HepG2 (cell line): ENCODE measurements around the gene C3orf18. TPM values are rescaled to one million over a fixed set of nuclear protein-coding genes. Genes with fewer than 3 reads are reported as not detected.

Experiments
- CCAR2 ChIP-seq: fragments of 200-400 bp; formaldehyde crosslinking; optimal IDR thresholded peaks from 2 replicates; pipeline ENCODE3; 2018; ENCODE audit warnings: low read depth, mild to moderate bottlenecking, low read length, moderate library complexity
- CEBPG ChIP-seq: IDR thresholded peaks from 2 replicates; pipeline ENCODE4 v1.6.1; 2016
- EZH2 ChIP-seq: conservative IDR thresholded peaks from 2 replicates; pipeline ENCODE4 v1.6.1; 2012; ENCODE audit warnings: mild to moderate bottlenecking, low read depth, low read length, moderate library complexity
- JUN ChIP-seq: sonication (generic); formaldehyde crosslinking; IDR thresholded peaks from 2 replicates; pipeline ENCODE4 v1.4.0; 2020; ENCODE audit warnings: mild to moderate bottlenecking, missing genetic modification reagents
- KDM5B ChIP-seq: sonication (generic); formaldehyde crosslinking; IDR thresholded peaks from 2 replicates; pipeline ENCODE4 v1.4.0; 2020; ENCODE audit warnings: missing genetic modification reagents, mild to moderate bottlenecking, borderline replicate concordance
- MBD4 ChIP-seq: IDR thresholded peaks from 2 replicates; pipeline ENCODE4 v1.6.1; 2012; ENCODE audit warnings: low read length, inconsistent platforms, borderline replicate concordance
- MIER2 ChIP-seq: IDR thresholded peaks from 2 replicates; pipeline ENCODE4 v1.6.1; 2016; ENCODE audit warnings: missing biosample characterization, missing genetic modification reagents
- MTF2 ChIP-seq: sonication (generic); formaldehyde crosslinking; IDR thresholded peaks from 2 replicates; pipeline ENCODE4 v1.5.0; 2020; ENCODE audit warnings: missing genetic modification reagents, borderline replicate concordance
- SAFB2 ChIP-seq: sonication (generic); formaldehyde crosslinking; IDR thresholded peaks from 2 replicates; pipeline ENCODE4 v1.5.1; 2020; ENCODE audit warnings: missing genetic modification reagents, low read depth, mild to moderate bottlenecking, borderline replicate concordance
- SIN3B ChIP-seq: fragments of 150-350 bp; IDR thresholded peaks from 2 replicates; pipeline ENCODE4 v1.6.1; 2014; ENCODE audit warnings: low read length
- SP1 ChIP-seq, 2 experiments: fragments of 450-650 bp in 1 of 2; sonication (generic) in 1 of 2; formaldehyde crosslinking in 1 of 2; IDR thresholded peaks; 2 replicates each; pipeline versions ENCODE4 v1.4.0 to v1.6.1; 2016 to 2020; ENCODE audit warnings: missing genetic modification reagents in 1 of 2
- TOE1 ChIP-seq: sonication (generic); formaldehyde crosslinking; IDR thresholded peaks from 2 replicates; pipeline ENCODE4 v1.4.0; 2020; ENCODE audit warnings: mild to moderate bottlenecking, missing genetic modification reagents
- ZBTB8A ChIP-seq: sonication (generic); formaldehyde crosslinking; IDR thresholded peaks from 2 replicates; pipeline ENCODE4 v1.4.0; 2020; ENCODE audit warnings: mild to moderate bottlenecking, low read depth, missing genetic modification reagents, borderline replicate concordance
- ZEB1 ChIP-seq: IDR thresholded peaks from 2 replicates; pipeline ENCODE4 v1.6.1; 2012; ENCODE audit warnings: mild to moderate bottlenecking, low read depth, inconsistent platforms; ENCODE audit not compliant: insufficient replicate concordance
- ZNF251 ChIP-seq: sonication (generic); formaldehyde crosslinking; IDR thresholded peaks from 2 replicates; pipeline ENCODE4 v1.9.0; 2021; ENCODE audit warnings: mild to moderate bottlenecking, missing genetic modification reagents
- ZNF674 ChIP-seq: sonication (generic); formaldehyde crosslinking; IDR thresholded peaks from 2 replicates; pipeline ENCODE4 v1.5.0; 2020; ENCODE audit warnings: low read depth, mild to moderate bottlenecking, missing genetic modification reagents
- ZSCAN20 ChIP-seq: sonication (generic); formaldehyde crosslinking; IDR thresholded peaks from 2 replicates; pipeline ENCODE4 v1.4.0; 2020; ENCODE audit warnings: missing genetic modification reagents, mild to moderate bottlenecking, borderline replicate concordance
- ZSCAN22 ChIP-seq: sonication (generic); formaldehyde crosslinking; IDR thresholded peaks from 2 replicates; pipeline ENCODE4 v1.4.0; 2020; ENCODE audit warnings: mild to moderate bottlenecking, missing genetic modification reagents
- polyA plus RNA-seq, 8 experiments: library from polyadenylated mRNA; depleted of rRNA in 3 of 8; stranded (reverse) in 7 of 8; unstranded in 1 of 8; fragments of >200 nt; fragmentation: Illumina TruSeq in 4 of 8; extraction: Trizol in 4 of 8; gene quantifications; 2 replicates each; pipeline versions ENCODE4 v1.2.1 to v1.2.3, GENCODE V29; 2011 to 2016; ENCODE audit warnings: low read depth in 4 of 8, missing spikeins in 1 of 8, mixed read lengths in 1 of 8; ENCODE audit not compliant: insufficient read depth in 1 of 8
- total RNA-seq, 5 experiments: library from RNA; depleted of rRNA; stranded (reverse); fragments of >200 nt; fragmentation: Illumina TruSeq; extraction: Trizol; gene quantifications; 2 replicates each; pipeline ENCODE4 v1.2.3, GENCODE V29; 2016; ENCODE audit warnings: low read depth in 1 of 5
- TF ChIP-seq, protein P1 (sequence below): sonication (generic); formaldehyde crosslinking; IDR thresholded peaks from 2 replicates; pipeline ENCODE4 v1.5.0; 2020; ENCODE audit warnings: missing genetic modification reagents
- TF ChIP-seq, protein P2 (sequence below): sonication (generic); formaldehyde crosslinking; IDR thresholded peaks from 2 replicates; pipeline ENCODE4 v1.4.0; 2020; ENCODE audit warnings: missing genetic modification reagents
- TF ChIP-seq, protein P3 (sequence below): sonication (generic); formaldehyde crosslinking; IDR thresholded peaks from 2 replicates; pipeline ENCODE4 v1.4.0; 2020; ENCODE audit warnings: missing genetic modification reagents, borderline replicate concordance
- TF ChIP-seq, protein P4 (sequence below): sonication (generic); formaldehyde crosslinking; IDR thresholded peaks from 2 replicates; pipeline ENCODE4 v1.4.0; 2020; ENCODE audit warnings: missing genetic modification reagents, mild to moderate bottlenecking, borderline replicate concordance

Gene C3orf18
- total and polyA plus RNA-seq, 2 of the 13 experiments (the other 11 are each of a cell fraction or from before 2014, with no cell fraction given): 1.6 to 4.8 TPM

DNA sequence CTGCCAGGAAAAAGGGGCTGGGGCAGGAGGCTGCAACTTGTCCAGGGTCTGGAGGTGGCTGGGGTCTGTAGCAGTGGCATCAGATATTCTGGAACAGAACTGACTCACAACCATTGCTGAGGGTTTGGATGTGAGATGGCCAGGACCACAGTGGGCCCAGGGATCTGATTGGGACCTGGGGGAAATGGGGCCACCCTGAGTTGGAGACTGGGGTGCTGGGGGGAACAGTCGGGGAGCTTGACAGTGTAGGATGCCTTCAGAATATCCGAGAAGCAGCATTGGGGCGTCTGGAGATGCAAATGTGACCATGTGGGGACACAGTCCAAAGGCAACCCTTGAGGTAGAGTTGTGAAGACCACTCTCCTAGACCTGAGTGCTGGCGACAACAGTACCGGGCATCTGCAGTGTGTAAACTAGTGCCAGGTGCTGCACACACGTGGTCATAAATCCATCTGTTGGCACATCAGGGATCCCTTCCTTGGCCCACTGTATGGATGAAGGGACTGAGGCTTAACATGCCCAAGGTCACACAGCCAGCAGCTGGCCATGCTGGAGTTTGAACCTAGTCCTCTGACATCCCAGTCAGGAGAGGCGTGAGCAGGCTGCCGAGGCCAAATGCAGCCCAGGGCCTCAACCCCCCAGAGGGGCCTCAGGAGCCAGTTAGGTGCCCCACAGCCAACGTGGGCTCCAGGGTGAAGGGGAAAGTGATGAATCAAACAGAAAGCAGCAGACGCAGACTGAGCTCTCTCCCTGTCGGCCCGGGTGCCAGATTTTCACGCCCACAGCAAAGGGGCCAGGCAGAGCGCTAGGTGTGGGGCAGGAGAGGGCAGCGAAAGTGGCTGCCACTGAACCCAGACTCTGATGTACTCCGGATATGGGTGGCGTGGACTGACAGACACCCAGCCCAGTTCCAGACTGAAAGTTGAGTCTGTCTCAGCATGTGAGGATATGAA, 20.5 kb upstream of the C3orf18 start (continued):
- TF ChIP-seq, protein P1, sequence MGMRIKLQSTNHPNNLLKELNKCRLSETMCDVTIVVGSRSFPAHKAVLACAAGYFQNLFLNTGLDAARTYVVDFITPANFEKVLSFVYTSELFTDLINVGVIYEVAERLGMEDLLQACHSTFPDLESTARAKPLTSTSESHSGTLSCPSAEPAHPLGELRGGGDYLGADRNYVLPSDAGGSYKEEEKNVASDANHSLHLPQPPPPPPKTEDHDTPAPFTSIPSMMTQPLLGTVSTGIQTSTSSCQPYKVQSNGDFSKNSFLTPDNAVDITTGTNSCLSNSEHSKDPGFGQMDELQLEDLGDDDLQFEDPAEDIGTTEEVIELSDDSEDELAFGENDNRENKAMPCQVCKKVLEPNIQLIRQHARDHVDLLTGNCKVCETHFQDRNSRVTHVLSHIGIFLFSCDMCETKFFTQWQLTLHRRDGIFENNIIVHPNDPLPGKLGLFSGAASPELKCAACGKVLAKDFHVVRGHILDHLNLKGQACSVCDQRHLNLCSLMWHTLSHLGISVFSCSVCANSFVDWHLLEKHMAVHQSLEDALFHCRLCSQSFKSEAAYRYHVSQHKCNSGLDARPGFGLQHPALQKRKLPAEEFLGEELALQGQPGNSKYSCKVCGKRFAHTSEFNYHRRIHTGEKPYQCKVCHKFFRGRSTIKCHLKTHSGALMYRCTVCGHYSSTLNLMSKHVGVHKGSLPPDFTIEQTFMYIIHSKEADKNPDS (CRISPR knock-in tag): no peak
- peak; percentile 43; the same call in 1 of the 2 replicates for TF ChIP-seq CEBPG
- no peak for TF ChIP-seq ZSCAN22 (CRISPR knock-in tag)
- TF ChIP-seq, protein P2, sequence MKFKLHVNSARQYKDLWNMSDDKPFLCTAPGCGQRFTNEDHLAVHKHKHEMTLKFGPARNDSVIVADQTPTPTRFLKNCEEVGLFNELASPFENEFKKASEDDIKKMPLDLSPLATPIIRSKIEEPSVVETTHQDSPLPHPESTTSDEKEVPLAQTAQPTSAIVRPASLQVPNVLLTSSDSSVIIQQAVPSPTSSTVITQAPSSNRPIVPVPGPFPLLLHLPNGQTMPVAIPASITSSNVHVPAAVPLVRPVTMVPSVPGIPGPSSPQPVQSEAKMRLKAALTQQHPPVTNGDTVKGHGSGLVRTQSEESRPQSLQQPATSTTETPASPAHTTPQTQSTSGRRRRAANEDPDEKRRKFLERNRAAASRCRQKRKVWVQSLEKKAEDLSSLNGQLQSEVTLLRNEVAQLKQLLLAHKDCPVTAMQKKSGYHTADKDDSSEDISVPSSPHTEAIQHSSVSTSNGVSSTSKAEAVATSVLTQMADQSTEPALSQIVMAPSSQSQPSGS (CRISPR knock-in tag): no peak
- TF ChIP-seq SP1 (IDR thresholded peaks at IDR 0.05): no peak
- 0 out of 2 replicates have a peak, but pooled peaks have one; percentile 25 for TF ChIP-seq SP1 (CRISPR knock-in tag; IDR thresholded peaks at IDR 0.05)
- 0 out of 2 replicates have a peak, but pooled peaks have one; percentile 3 for TF ChIP-seq JUN
- no peak for TF ChIP-seq ZSCAN20 (CRISPR knock-in tag)
- no peak for TF ChIP-seq MTF2 (CRISPR knock-in tag)
- peak; percentile 88; the same call in 1 of the 2 replicates for TF ChIP-seq KDM5B (CRISPR knock-in tag)
- TF ChIP-seq MIER2: no peak
- no peak for TF ChIP-seq TOE1 (CRISPR knock-in tag)
- TF ChIP-seq, protein P3, sequence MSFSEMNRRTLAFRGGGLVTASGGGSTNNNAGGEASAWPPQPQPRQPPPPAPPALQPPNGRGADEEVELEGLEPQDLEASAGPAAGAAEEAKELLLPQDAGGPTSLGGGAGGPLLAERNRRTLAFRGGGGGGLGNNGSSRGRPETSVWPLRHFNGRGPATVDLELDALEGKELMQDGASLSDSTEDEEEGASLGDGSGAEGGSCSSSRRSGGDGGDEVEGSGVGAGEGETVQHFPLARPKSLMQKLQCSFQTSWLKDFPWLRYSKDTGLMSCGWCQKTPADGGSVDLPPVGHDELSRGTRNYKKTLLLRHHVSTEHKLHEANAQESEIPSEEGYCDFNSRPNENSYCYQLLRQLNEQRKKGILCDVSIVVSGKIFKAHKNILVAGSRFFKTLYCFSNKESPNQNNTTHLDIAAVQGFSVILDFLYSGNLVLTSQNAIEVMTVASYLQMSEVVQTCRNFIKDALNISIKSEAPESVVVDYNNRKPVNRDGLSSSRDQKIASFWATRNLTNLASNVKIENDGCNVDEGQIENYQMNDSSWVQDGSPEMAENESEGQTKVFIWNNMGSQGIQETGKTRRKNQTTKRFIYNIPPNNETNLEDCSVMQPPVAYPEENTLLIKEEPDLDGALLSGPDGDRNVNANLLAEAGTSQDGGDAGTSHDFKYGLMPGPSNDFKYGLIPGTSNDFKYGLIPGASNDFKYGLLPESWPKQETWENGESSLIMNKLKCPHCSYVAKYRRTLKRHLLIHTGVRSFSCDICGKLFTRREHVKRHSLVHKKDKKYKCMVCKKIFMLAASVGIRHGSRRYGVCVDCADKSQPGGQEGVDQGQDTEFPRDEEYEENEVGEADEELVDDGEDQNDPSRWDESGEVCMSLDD (CRISPR knock-in tag): no peak
- TF ChIP-seq SIN3B: no peak
- 0 out of 2 replicates have a peak, but pooled peaks have one; percentile 42 for TF ChIP-seq ZBTB8A (CRISPR knock-in tag)
- no peak for TF ChIP-seq EZH2
- no peak for TF ChIP-seq CCAR2
- no peak for TF ChIP-seq SAFB2 (CRISPR knock-in tag)
- no peak for TF ChIP-seq ZEB1
- TF ChIP-seq ZNF674: no peak
- TF ChIP-seq ZNF251: no peak
- TF ChIP-seq MBD4: no peak
- TF ChIP-seq, protein P4, sequence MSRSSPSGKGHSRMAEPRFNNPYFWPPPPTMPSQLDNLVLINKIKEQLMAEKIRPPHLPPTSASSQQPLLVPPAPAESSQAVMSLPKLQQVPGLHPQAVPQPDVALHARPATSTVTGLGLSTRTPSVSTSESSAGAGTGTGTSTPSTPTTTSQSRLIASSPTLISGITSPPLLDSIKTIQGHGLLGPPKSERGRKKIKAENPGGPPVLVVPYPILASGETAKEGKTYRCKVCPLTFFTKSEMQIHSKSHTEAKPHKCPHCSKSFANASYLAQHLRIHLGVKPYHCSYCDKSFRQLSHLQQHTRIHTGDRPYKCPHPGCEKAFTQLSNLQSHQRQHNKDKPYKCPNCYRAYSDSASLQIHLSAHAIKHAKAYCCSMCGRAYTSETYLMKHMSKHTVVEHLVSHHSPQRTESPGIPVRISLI (CRISPR knock-in tag): no peak
